Measurements from ENCODE around the gene FDCSP. TPM values are rescaled to one million over a fixed set of nuclear protein-coding genes. Genes with fewer than 3 reads are reported as not detected.

FDCSP gene
- total and polyA plus RNA-seq, 2 of the 13 experiments (the other 11 are each of a cell fraction or from before 2014, with no cell fraction given) = not detected

DNA sequence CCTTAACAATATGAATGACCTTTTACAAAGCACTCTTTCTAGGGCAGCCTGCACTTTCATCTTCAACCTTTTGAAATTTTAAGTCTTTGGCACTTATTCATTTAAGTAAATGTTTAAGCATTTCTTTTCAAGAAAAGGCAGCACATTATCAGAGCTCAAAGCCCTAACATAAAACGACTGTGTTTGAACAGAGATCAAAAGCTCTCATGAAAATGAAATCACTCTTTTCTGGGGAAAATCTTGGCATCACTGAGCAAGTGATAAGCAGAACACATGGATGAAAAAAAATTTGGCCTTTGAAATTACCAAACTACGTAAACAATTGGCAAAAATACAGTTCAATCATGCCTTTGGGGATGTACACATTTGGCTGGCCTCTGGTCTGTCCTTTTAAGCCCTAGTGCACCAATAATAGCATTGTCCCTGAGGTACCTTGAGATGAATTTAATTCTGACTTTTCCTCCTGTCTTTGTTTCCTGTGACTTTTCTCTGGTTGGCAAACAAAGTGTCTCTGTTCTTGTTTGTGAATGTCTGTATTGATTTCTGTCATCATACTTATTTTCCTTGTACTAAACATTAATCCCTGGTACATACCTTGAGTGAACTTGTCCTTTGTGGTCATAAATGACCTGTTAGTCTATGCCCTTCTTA, 43.3 kb upstream of the FDCSP start (continued):
- TF ChIP-seq NAIF1 (CRISPR knock-in tag; IDR thresholded peaks at IDR 0.05; ENCODE audit: borderline replicate concordance) (no peak), IKZF5 (CRISPR knock-in tag; IDR thresholded peaks at IDR 0.05) (peak; percentile 37; the same call in 1 of the 2 replicates), TFE3 (CRISPR knock-in tag; IDR thresholded peaks at IDR 0.05) (peak; percentile 59; the same call in 1 of the 2 replicates), ZNF615 (CRISPR knock-in tag; IDR thresholded peaks at IDR 0.05; ENCODE audit: borderline replicate concordance) (no peak), JUND (CRISPR knock-in tag; IDR thresholded peaks at IDR 0.05) (peak; percentile 52; the same call in 1 of the 2 replicates), KDM2A (CRISPR knock-in tag; IDR thresholded peaks at IDR 0.05; ENCODE audit: borderline replicate concordance, low read depth) (no peak)
- TF ChIP-seq, protein P1, sequence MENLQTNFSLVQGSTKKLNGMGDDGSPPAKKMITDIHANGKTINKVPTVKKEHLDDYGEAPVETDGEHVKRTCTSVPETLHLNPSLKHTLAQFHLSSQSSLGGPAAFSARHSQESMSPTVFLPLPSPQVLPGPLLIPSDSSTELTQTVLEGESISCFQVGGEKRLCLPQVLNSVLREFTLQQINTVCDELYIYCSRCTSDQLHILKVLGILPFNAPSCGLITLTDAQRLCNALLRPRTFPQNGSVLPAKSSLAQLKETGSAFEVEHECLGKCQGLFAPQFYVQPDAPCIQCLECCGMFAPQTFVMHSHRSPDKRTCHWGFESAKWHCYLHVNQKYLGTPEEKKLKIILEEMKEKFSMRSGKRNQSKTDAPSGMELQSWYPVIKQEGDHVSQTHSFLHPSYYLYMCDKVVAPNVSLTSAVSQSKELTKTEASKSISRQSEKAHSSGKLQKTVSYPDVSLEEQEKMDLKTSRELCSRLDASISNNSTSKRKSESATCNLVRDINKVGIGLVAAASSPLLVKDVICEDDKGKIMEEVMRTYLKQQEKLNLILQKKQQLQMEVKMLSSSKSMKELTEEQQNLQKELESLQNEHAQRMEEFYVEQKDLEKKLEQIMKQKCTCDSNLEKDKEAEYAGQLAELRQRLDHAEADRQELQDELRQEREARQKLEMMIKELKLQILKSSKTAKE (CRISPR knock-in tag; IDR thresholded peaks at IDR 0.05; ENCODE audit: borderline replicate concordance) = peak; percentile 78

All from HepG2 (cell line).